CD4-positive, alpha-beta T cell (primary cell): ENCODE data around the gene SCYGR8. TPM values are rescaled to one million over a fixed set of nuclear protein-coding genes. Genes with fewer than 3 reads are reported as not detected.

Source experiments
- ATAC-seq: fragments of 200-7000 bp; cut with Tn5 transposase; one replicate; pipeline ENCODE4 v1.10.0; 2022; ENCODE audit warnings: mild to moderate bottlenecking; ENCODE audit not compliant: poor library complexity
- CTCF ChIA-PET: fragments of 350-600 bp; sonication (Branson Sonifier 250); formaldehyde crosslinking; loops from one replicate; lab custom pipeline; 2021; ENCODE audit warnings: antibody characterized with exemption, inconsistent platforms; lab: Charles Lee
- POLR2A ChIA-PET: fragments of 350-600 bp; sonication (Branson Sonifier 250); formaldehyde crosslinking; loops from one replicate; lab custom pipeline; 2021; ENCODE audit warnings: antibody characterized with exemption, inconsistent platforms; lab: Charles Lee
- DNase-seq, 14 experiments: peaks; one replicate each; pipeline ENCODE4 v3.0.0-alpha.2; 2013 to 2020; ENCODE audit warnings: mixed read lengths in 2 of 14
- H3K27ac ChIP-seq, 2 donors: one replicate each; pipeline versions ENCODE4 v1.5.1 to v1.7.0; 2013; ENCODE audit warnings: low read length in 2 of 2, low read depth in 1 of 2, mild to moderate bottlenecking in 1 of 2
- H3K27me3 ChIP-seq, 2 experiments: 1 replicate in 1 of 2; 2 replicates in 1 of 2; pipeline versions ENCODE4 v1.6.1 to v1.7.0; 2013; ENCODE audit warnings: low read length in 2 of 2, control low read depth in 1 of 2, mild to moderate bottlenecking in 1 of 2, moderate library complexity in 1 of 2; ENCODE audit not compliant: insufficient read depth in 2 of 2, control insufficient read depth in 1 of 2
- H3K36me3 ChIP-seq: one replicate; pipeline ENCODE4 v1.6.1; 2013; ENCODE audit warnings: low read length, control low read depth; ENCODE audit not compliant: insufficient read depth
- H3K4me1 ChIP-seq: one replicate; pipeline ENCODE4 v1.6.1; 2013; ENCODE audit warnings: low read length, control low read depth; ENCODE audit not compliant: insufficient read depth
- H3K4me3 ChIP-seq: one replicate; pipeline ENCODE4 v1.5.1; 2013; ENCODE audit warnings: mild to moderate bottlenecking, low read length, moderate library complexity
- H3K9me3 ChIP-seq, 2 experiments: 1 replicate in 1 of 2; 2 replicates in 1 of 2; pipeline versions ENCODE4 v1.6.1 to v1.7.0; 2013; ENCODE audit warnings: low read length in 2 of 2, mild to moderate bottlenecking in 2 of 2, control low read depth in 1 of 2, moderate library complexity in 1 of 2; ENCODE audit not compliant: control insufficient read depth in 1 of 2, insufficient read depth in 1 of 2
- H3K27ac Mint-ChIP-seq: one replicate; pipeline ENCODE4 v1.8.0; 2020; ENCODE audit warnings: mixed read lengths
- H3K27me3 Mint-ChIP-seq: one replicate; pipeline ENCODE4 v1.8.0; 2021; ENCODE audit warnings: mixed read lengths
- H3K36me3 Mint-ChIP-seq: one replicate; pipeline ENCODE4 v1.8.0; 2021; ENCODE audit warnings: low read depth, mixed read lengths
- H3K4me1 Mint-ChIP-seq: one replicate; pipeline ENCODE4 v1.8.0; 2021; ENCODE audit warnings: low read depth, mixed read lengths
- H3K4me3 Mint-ChIP-seq: one replicate; pipeline ENCODE4 v1.8.0; 2020; ENCODE audit warnings: mild to moderate bottlenecking, mixed read lengths
- H3K9me3 Mint-ChIP-seq: one replicate; pipeline ENCODE4 v1.8.0; 2020; ENCODE audit warnings: mixed read lengths
- intact Hi-C, 2 experiments: fragments of 100-400 bp; cut with DNase I in 1 of 2; cut with micrococcal nuclease in 1 of 2; formaldehyde crosslinking; loops; one replicate each; pipeline versions ENCODE4 v1.15.1 to v1.9.0; 2023 to 2025; cut with DNase I, micrococcal nuclease
- total RNA-seq, 174 experiments: library from RNA in 2 of 174; stranded (reverse) in 2 of 174; gene quantifications; one replicate each; pipeline ENCODE4 v1.2.3 and lab custom pipeline; 2021 to 2026
- TF ChIP-seq, protein P1 (sequence below): fragments of 200-600 bp; IDR thresholded peaks from one replicate; pipeline ENCODE4 v1.8.0; 2022; ENCODE audit warnings: antibody characterized with exemption, mild to moderate bottlenecking

Gene SCYGR8
- total RNA-seq, 2 experiments from 2014 or later = not detected

DNA sequence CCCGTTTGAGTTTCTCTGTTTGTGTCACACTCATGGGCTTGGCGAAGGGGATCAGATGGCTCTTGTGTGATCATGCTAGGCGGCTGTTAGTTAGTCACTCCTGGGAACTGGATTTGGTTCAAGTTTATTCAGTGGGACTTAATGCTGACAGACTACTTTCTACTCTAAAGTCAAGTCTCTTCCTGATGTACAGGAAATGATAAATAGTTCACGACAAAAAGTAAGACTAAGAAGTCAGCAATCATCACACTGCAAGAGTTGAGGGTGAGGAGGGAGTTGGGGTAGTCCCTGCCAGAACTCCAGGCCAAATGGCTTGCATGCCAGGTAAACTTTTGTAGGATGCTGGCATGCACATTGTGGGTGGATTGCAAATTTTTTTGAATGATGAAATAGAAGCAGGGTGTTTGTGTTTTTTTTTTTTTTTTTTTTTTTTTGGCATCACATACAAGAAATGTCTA lies 42.9 kb downstream of the SCYGR8 start:
- H3K36me3 Mint-ChIP-seq = no peaks in the 10 kb centered on the region
- TF ChIP-seq, protein P1, sequence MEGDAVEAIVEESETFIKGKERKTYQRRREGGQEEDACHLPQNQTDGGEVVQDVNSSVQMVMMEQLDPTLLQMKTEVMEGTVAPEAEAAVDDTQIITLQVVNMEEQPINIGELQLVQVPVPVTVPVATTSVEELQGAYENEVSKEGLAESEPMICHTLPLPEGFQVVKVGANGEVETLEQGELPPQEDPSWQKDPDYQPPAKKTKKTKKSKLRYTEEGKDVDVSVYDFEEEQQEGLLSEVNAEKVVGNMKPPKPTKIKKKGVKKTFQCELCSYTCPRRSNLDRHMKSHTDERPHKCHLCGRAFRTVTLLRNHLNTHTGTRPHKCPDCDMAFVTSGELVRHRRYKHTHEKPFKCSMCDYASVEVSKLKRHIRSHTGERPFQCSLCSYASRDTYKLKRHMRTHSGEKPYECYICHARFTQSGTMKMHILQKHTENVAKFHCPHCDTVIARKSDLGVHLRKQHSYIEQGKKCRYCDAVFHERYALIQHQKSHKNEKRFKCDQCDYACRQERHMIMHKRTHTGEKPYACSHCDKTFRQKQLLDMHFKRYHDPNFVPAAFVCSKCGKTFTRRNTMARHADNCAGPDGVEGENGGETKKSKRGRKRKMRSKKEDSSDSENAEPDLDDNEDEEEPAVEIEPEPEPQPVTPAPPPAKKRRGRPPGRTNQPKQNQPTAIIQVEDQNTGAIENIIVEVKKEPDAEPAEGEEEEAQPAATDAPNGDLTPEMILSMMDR = no peak
- Histone ChIP-seq H3K9me3 (no peaks in the 10 kb centered on the region), H3K27ac (no peak overlapping the region), H3K4me1 (no peaks in the 10 kb centered on the region), H3K4me3 (no peak overlapping the region), H3K27me3 (no peaks in the 10 kb centered on the region), H3K36me3 (no peaks in the 10 kb centered on the region)
- H3K4me1 Mint-ChIP-seq = no peaks in the 10 kb centered on the region
- H3K9me3 Mint-ChIP-seq = peaks cover 2% of the 10 kb centered on the region
- ATAC-seq (no peak), DNase-seq (no peak)
- H3K27ac Mint-ChIP-seq = no peak overlapping the region
- ChIA-PET CTCF (no interaction called here), POLR2A (no interaction called here)
- intact Hi-C loops = no loop called here
- no peak overlapping the region for H3K4me3 Mint-ChIP-seq
- H3K27me3 Mint-ChIP-seq = no peaks in the 10 kb centered on the region

DNA sequence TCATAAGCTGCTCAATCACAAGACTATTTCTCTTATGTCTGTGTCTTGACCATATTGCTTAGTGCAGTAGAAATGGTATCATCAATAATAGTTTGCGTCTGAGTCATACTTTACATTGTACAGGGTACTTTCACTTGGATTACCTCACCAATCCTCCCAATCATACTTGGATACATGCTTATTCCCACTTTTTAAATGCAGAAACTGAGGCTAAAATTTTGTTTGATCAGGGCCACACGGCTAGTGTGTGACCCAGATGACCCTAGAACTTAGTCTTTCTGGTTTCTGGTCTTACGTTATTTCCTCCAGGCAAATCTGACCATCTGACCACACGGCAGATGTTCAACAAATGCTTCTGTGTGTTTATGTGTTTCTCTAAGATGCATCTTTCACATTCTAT lies 44.1 kb downstream of the SCYGR8 start:
- DNase-seq = no peak
- Mint-ChIP-seq H3K9me3 (peaks cover 2% of the 10 kb centered on the region), H3K4me3 (no peak overlapping the region), H3K27me3 (no peaks in the 10 kb centered on the region), H3K4me1 (no peaks in the 10 kb centered on the region), H3K36me3 (no peaks in the 10 kb centered on the region), H3K27ac (no peak overlapping the region)
- no peak for ATAC-seq
- ChIA-PET POLR2A (no interaction called here), CTCF (no interaction called here)
- Histone ChIP-seq H3K9me3 (no peaks in the 10 kb centered on the region), H3K27ac (no peak overlapping the region), H3K27me3 (no peaks in the 10 kb centered on the region), H3K4me3 (no peak overlapping the region), H3K4me1 (no peaks in the 10 kb centered on the region), H3K36me3 (no peaks in the 10 kb centered on the region)
- TF ChIP-seq, protein P1 = no peak
- intact Hi-C loops = no loop called here

DNA sequence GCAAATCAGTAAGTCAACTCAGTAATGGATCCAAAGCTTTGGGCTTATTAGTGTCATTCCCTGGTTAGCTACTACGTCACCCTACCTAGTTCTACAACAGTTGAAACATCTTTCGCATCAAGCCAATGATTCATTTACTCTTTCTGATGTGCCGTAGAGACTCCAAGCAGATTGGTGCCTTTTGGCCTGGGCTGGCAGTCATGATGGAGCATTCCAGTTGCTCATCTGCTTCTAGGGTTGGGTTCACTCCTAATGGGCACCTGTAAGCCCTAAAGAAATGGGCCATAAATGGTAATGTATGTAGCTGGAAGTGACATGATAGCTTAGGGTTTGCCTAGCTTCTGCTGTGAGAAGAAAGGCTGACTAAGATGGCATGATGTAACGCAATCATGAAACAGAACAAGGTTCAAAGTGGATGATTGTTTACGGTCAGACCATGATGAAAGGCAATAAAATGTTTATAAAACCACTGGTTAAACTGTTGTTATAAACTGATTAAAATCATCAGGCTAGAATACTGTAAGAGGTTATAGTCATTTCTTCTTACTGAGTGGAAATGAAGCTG lies 47.5 kb downstream of the SCYGR8 start:
- Histone ChIP-seq H3K9me3 (no peaks in the 10 kb centered on the region), H3K27me3 (no peaks in the 10 kb centered on the region), H3K36me3 (no peaks in the 10 kb centered on the region), H3K4me1 (no peaks in the 10 kb centered on the region), H3K4me3 (no peak overlapping the region), H3K27ac (no peak overlapping the region)
- ChIA-PET POLR2A (no interaction called here), CTCF (no interaction called here)
- TF ChIP-seq, protein P1 = no peak
- intact Hi-C loops = no loop called here
- no peak for ATAC-seq
- H3K4me1 Mint-ChIP-seq = no peaks in the 10 kb centered on the region
- no peak overlapping the region for H3K27ac Mint-ChIP-seq
- H3K27me3 Mint-ChIP-seq = no peaks in the 10 kb centered on the region
- DNase-seq = no peak
- no peaks in the 10 kb centered on the region for H3K36me3 Mint-ChIP-seq
- H3K9me3 Mint-ChIP-seq = peaks cover 2% of the 10 kb centered on the region
- H3K4me3 Mint-ChIP-seq = no peak overlapping the region

Other genes starting within 250 kb of the SCYGR8 start
- not detected for gene SCYGR2, start 147.0 kb upstream of the SCYGR8 start, total RNA-seq
- gene SCYGR3, start 131.1 kb upstream of the SCYGR8 start, total RNA-seq = not detected
- gene SCYGR4, start 128.4 kb upstream of the SCYGR8 start, total RNA-seq = not detected
- not detected for gene SCYGR5, start 79.1 kb upstream of the SCYGR8 start, total RNA-seq
- gene SLC19A3, start 27.9 kb upstream of the SCYGR8 start, total RNA-seq = not detected
- gene SCYGR6, start 21.1 kb upstream of the SCYGR8 start, total RNA-seq = not detected
- not detected for gene SCYGR7, start 17.6 kb upstream of the SCYGR8 start, total RNA-seq
- 1 to 10 TPM; 1.5 to 2.2 TPM for gene CCL20, start 67.9 kb downstream of the SCYGR8 start, total RNA-seq
- gene DAW1, start 125.7 kb downstream of the SCYGR8 start, total RNA-seq = not detected